Effector memory CD8-positive, alpha-beta T cell (primary cell): ENCODE results near the gene PRDM12.
A peak's percentile ranks its signal among the peaks of the same experiment; 100 is the strongest.

Experiments used
- ATAC-seq: fragments of 150-1000 bp; cut with Tn5 transposase; replicated peaks from 2 replicates; pipeline ENCODE4 v1.10.0; 2021; ENCODE audit warnings: mild to moderate bottlenecking, moderate library complexity
- DNase-seq, 3 experiments: peaks; one replicate each; pipeline ENCODE4 v3.0.0; 2021
- H3K27ac Mint-ChIP-seq, 2 donors: one replicate each; pipeline ENCODE4 v1.8.0; 2022; ENCODE audit warnings: mild to moderate bottlenecking in 2 of 2, mixed read lengths in 2 of 2, moderate library complexity in 2 of 2
- H3K27me3 Mint-ChIP-seq, 2 donors: one replicate each; pipeline ENCODE4 v1.8.0; 2022; ENCODE audit warnings: mixed read lengths in 2 of 2
- H3K36me3 Mint-ChIP-seq: one replicate; pipeline ENCODE4 v1.8.0; 2022; ENCODE audit warnings: mild to moderate bottlenecking, moderate library complexity, mixed read lengths; ENCODE audit not compliant: insufficient read depth
- H3K4me1 Mint-ChIP-seq, 2 donors: one replicate each; pipeline ENCODE4 v1.8.0; 2022; ENCODE audit warnings: low read depth in 2 of 2, mixed read lengths in 2 of 2
- H3K4me3 Mint-ChIP-seq, 2 donors: one replicate each; pipeline ENCODE4 v1.8.0; 2022; ENCODE audit warnings: mild to moderate bottlenecking in 2 of 2, mixed read lengths in 2 of 2, moderate library complexity in 2 of 2
- H3K9me3 Mint-ChIP-seq, 2 donors: one replicate each; pipeline ENCODE4 v1.8.0; 2022; ENCODE audit warnings: mixed read lengths in 2 of 2

Gene PRDM12

DNA sequence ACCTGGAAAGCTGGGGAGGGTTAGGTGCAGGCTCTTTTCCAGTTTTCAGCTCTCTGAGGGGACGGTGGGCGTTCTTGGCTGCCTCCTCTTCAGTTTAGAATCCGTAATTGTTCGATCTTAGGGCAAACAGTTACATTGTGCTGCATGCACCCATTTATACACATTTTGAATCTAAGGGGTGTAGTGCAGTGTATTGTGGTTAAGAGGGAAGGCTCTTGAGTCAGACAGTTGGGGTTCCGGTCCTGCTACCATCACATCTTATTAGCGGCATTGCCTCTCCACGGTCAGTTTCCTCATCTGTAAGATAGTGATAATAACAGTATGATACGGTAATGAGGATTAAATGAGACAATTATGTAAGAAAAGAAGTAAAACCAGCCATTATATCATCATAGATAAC is 29.8 kb downstream of the PRDM12 start:
- H3K4me3 Mint-ChIP-seq: peak overlapping the region; percentile 94 to 96
- H3K9me3 Mint-ChIP-seq: no peaks in the 10 kb centered on the region
- no peak for ATAC-seq
- H3K4me1 Mint-ChIP-seq: peaks cover 32 to 41% of the 10 kb centered on the region in 2 donors
- H3K36me3 Mint-ChIP-seq: peaks cover 33% of the 10 kb centered on the region
- H3K27me3 Mint-ChIP-seq: no peaks in the 10 kb centered on the region
- no peak for DNase-seq
- H3K27ac Mint-ChIP-seq: peak overlapping the region; percentile 88 to 97

- H3K27me3 Mint-ChIP-seq: no peaks in the 10 kb centered on the region
- peak overlapping the region in 1 of 2 donors; percentile 52 for H3K27ac Mint-ChIP-seq
- ATAC-seq (no peak), DNase-seq (no peak)
- peaks cover 44% of the 10 kb centered on the region for H3K36me3 Mint-ChIP-seq
- H3K4me3 Mint-ChIP-seq: no peak overlapping the region
- no peaks in the 10 kb centered on the region for H3K9me3 Mint-ChIP-seq
- peaks cover 32 to 41% of the 10 kb centered on the region in 2 donors for H3K4me1 Mint-ChIP-seq
Measured at GRCh38 chr9:130696139-130696650, 31.8 kb downstream of the PRDM12 start.

DNA sequence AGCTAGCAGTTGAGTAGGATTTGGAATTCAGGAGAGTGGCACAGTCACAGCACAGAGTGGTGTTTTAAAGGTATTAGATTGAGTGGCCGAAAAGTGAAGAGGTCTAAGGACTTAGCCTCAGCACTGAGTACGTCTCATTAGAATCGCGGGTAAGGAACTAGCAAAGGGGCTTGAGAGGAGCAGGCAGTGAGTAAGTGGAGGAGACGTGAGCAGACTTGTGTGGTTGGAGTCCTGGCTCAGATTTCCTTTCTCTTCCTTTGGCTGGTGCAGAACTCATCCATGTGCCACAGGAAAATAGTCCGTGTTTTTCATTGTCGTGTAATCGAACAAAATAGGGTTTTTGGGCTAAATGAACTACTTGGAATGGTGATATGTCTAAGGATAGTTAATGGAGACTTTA is 32.6 kb downstream of the PRDM12 start:
- Mint-ChIP-seq H3K4me1 (peaks cover 32 to 41% of the 10 kb centered on the region in 2 donors), H3K4me3 (no peak overlapping the region), H3K27ac (no peak overlapping the region), H3K9me3 (no peaks in the 10 kb centered on the region), H3K36me3 (peaks cover 52% of the 10 kb centered on the region), H3K27me3 (no peaks in the 10 kb centered on the region)
- ATAC-seq (no peak), DNase-seq (no peak)

- peaks cover 63% of the 10 kb centered on the region for H3K36me3 Mint-ChIP-seq
- H3K4me3 Mint-ChIP-seq: no peak overlapping the region
- H3K9me3 Mint-ChIP-seq: no peaks in the 10 kb centered on the region
- ATAC-seq (no peak), DNase-seq (no peak)
- no peak overlapping the region for H3K27ac Mint-ChIP-seq
- no peaks in the 10 kb centered on the region for H3K27me3 Mint-ChIP-seq
- H3K4me1 Mint-ChIP-seq: peaks cover 30 to 41% of the 10 kb centered on the region in 2 donors
Measured at GRCh38 chr9:130698514-130698913, 34.1 kb downstream of the PRDM12 start.

DNA sequence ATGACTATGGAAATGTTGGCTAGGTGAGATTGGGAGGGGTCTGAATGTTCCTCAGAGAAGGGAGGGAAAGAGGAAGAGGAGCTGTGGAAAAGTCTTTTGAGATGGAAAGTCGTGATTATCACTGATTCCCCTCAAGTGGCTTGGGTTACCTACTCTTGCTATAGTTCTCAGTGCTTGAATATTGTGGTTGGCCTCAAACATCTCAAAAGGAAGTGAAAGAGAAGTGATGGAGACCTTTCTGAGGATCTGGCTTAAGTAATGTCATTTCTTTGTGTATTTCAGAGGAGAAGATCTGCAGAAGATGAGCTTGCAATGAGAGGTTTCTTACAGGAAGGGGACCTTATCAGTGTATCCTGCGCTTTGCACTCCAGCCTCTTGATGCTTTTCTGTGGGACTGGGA is 34.7 kb downstream of the PRDM12 start:
- ATAC-seq (no peak), DNase-seq (no peak)
- Mint-ChIP-seq H3K4me3 (no peak overlapping the region), H3K9me3 (no peaks in the 10 kb centered on the region), H3K4me1 (peaks cover 28 to 40% of the 10 kb centered on the region in 2 donors), H3K27me3 (no peaks in the 10 kb centered on the region), H3K36me3 (peaks cover 69% of the 10 kb centered on the region), H3K27ac (no peak overlapping the region)

- H3K36me3 Mint-ChIP-seq: peaks cover 82% of the 10 kb centered on the region
- DNase-seq (peak; percentile 61 to 72 (median 67)), ATAC-seq (peak; percentile 91)
- peaks cover 14 to 21% of the 10 kb centered on the region in 2 donors for H3K4me1 Mint-ChIP-seq
- no peaks in the 10 kb centered on the region for H3K27me3 Mint-ChIP-seq
- H3K4me3 Mint-ChIP-seq: no peak overlapping the region
- no peaks in the 10 kb centered on the region for H3K9me3 Mint-ChIP-seq
- H3K27ac Mint-ChIP-seq: no peak overlapping the region
Measured at GRCh38 chr9:130701059-130702022, 36.9 kb downstream of the PRDM12 start.

DNA sequence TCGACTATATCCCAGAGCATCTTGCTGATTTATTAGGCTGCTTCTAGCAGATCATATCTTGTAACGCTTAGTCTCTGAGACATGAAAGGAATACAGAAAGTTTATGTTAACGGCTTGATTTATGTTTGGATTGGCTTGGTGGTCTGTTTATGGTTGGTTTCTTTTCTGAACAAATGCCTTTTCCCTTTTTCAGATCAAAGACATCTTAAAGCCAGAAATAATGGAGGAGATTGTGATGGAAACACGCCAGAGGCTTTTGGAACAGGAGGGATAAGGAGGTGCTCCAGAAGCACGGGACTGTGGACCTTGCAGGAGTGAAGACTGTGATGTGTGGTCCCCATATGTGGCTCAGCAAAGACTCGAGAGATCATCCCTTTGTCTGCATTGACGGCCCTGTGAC is 39.1 kb downstream of the PRDM12 start:
- DNase-seq (no peak), ATAC-seq (no peak)
- H3K27me3 Mint-ChIP-seq: no peaks in the 10 kb centered on the region
- H3K4me3 Mint-ChIP-seq: no peak overlapping the region
- H3K36me3 Mint-ChIP-seq: peaks cover 63% of the 10 kb centered on the region
- no peak overlapping the region for H3K27ac Mint-ChIP-seq
- H3K4me1 Mint-ChIP-seq: peaks cover 8 to 11% of the 10 kb centered on the region in 2 donors
- no peaks in the 10 kb centered on the region for H3K9me3 Mint-ChIP-seq

DNA sequence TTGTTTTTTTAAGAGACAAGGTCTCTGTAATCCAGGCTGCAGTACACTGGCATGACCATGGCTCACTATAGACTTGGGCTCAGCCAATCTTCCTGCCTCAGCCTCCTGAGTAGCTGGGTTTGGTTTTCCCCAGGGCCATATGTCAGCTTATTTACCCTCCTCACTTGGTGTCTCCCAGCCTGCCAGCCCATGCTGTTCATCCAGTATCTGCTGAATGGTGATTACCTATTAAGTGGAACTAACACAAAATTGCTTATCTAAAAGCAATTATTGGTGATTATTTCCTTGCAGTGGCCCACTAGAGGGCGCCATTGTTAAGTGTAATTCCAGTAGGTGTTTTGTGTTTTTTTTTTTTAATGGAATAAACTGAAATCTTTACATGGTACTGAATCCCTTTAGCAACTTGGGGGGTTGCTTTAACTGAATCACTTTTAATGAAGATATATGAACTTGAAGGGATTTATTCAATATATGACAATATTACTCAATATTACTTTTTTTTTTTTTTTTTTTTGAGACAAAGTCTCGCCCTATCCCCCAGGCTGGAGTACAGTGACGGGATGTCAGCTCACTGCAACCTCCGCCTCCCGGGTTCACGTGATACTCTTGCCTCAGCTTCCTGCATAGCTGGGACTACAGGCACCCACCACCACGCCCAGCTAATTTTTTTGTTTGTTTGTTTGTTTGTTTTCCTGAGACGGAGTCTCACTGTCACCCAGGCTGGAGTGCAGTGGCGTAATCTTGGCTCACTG is 43.0 kb downstream of the PRDM12 start:
- peaks cover 37% of the 10 kb centered on the region for H3K36me3 Mint-ChIP-seq
- no peak overlapping the region for H3K4me3 Mint-ChIP-seq
- peak; percentile 62 to 71 (median 65) for DNase-seq
- peaks cover 6 to 8% of the 10 kb centered on the region in 2 donors for H3K4me1 Mint-ChIP-seq
- H3K27ac Mint-ChIP-seq: no peak overlapping the region
- peak; percentile 41 for ATAC-seq
- no peaks in the 10 kb centered on the region for H3K9me3 Mint-ChIP-seq
- H3K27me3 Mint-ChIP-seq: no peaks in the 10 kb centered on the region

DNA sequence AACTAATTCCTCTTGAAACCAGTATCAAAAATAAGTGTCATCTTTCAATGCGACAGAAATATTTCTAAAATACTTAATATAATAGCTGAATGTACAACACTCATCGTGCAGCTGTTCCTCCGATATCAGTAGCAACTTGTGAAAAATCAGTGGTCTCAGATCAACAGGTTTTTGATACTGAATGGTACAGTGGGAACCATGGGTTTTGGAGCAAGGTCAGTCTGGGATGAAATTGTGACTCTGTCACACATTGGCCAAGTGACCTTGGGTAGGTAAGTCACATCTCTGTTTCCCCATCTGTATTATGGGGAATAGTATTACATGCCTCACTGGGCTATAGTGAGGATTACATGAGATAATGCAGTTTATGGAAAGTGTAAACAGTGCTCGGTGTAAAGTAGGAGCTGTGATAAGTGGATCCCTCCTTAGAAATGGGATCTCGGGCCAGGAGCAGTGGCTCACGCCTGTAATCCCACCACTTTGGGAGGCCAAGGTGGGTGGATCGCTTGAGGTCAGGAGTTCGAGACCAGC is 46.5 kb downstream of the PRDM12 start:
- ATAC-seq: no peak
- peaks cover 10% of the 10 kb centered on the region for H3K36me3 Mint-ChIP-seq
- H3K9me3 Mint-ChIP-seq: no peaks in the 10 kb centered on the region
- no peak overlapping the region for H3K27ac Mint-ChIP-seq
- no peak for DNase-seq
- H3K27me3 Mint-ChIP-seq: no peaks in the 10 kb centered on the region
- peaks cover 25 to 28% of the 10 kb centered on the region in 2 donors for H3K4me1 Mint-ChIP-seq
- H3K4me3 Mint-ChIP-seq: peak overlapping the region; percentile 28 to 44

GRCh38 chr9:130711469-130711868 is 47.1 kb downstream of the PRDM12 start:
- Mint-ChIP-seq H3K4me1 (peaks cover 27 to 34% of the 10 kb centered on the region in 2 donors), H3K4me3 (peak overlapping the region; percentile 28 to 44), H3K36me3 (peaks cover 7% of the 10 kb centered on the region), H3K9me3 (no peaks in the 10 kb centered on the region), H3K27me3 (no peaks in the 10 kb centered on the region), H3K27ac (no peak overlapping the region)
- DNase-seq: no peak
- no peak for ATAC-seq

GRCh38 chr9:130712564-130713285 is 48.3 kb downstream of the PRDM12 start:
- Mint-ChIP-seq H3K4me3 (peak overlapping the region; percentile 89 to 96), H3K9me3 (no peaks in the 10 kb centered on the region), H3K36me3 (peaks cover 7% of the 10 kb centered on the region), H3K27me3 (no peaks in the 10 kb centered on the region), H3K4me1 (peaks cover 27 to 36% of the 10 kb centered on the region in 2 donors), H3K27ac (peak overlapping the region; percentile 90 to 93)
- ATAC-seq (peak; percentile 94), DNase-seq (peak; percentile 91 to 93 (median 92))

- DNase-seq: peak in 1 of 3 experiments; percentile 7
- Mint-ChIP-seq H3K27me3 (no peaks in the 10 kb centered on the region), H3K4me1 (peaks cover 27 to 36% of the 10 kb centered on the region in 2 donors), H3K9me3 (no peaks in the 10 kb centered on the region), H3K36me3 (peaks cover 7% of the 10 kb centered on the region), H3K27ac (peak overlapping the region; percentile 90 to 93), H3K4me3 (peak overlapping the region; percentile 89 to 96)
- peak; percentile 4 for ATAC-seq
Measured at GRCh38 chr9:130713286-130713960, 49.0 kb downstream of the PRDM12 start.
